HCT116 (cell line): Measurements from ENCODE around the gene GSKIP.

ENCODE experiments used
- ELF1 ChIP-seq: IDR thresholded peaks from 2 replicates; pipeline ENCODE4 v1.6.1; 2012; ENCODE audit warnings: low read depth, borderline replicate concordance
- EZH2 ChIP-seq: fragments of 200-600 bp; sonication (generic); IDR thresholded peaks from 2 replicates; pipeline ENCODE4 v1.6.1; 2017; ENCODE audit warnings: antibody characterized with exemption, mixed run types
- EZH2phosphoT487 ChIP-seq: fragments of 200-600 bp; IDR thresholded peaks from 2 replicates; pipeline ENCODE4 v1.6.1; 2018; ENCODE audit warnings: antibody characterized with exemption, borderline replicate concordance
- JUND ChIP-seq: IDR thresholded peaks from 2 replicates; pipeline ENCODE4 v1.6.1; 2012
- POLR2A ChIP-seq: IDR thresholded peaks from 2 replicates; pipeline ENCODE4 v1.7.0; 2011; ENCODE audit warnings: borderline replicate concordance; ENCODE audit not compliant: insufficient read depth, insufficient read length; ENCODE audit errors: extremely low read depth
- POLR2AphosphoS5 ChIP-seq: IDR thresholded peaks from 2 replicates; pipeline ENCODE4 v1.6.1; 2011; ENCODE audit warnings: mild to moderate bottlenecking, low read depth, low read length, moderate library complexity
- RAD21 ChIP-seq: IDR thresholded peaks from 2 replicates; pipeline ENCODE4 v1.6.1; 2012; ENCODE audit warnings: low read depth, mild to moderate bottlenecking
- SIN3A ChIP-seq: IDR thresholded peaks from 2 replicates; pipeline ENCODE4 v1.6.1; 2012; ENCODE audit warnings: low read depth
- SRF ChIP-seq: IDR thresholded peaks from 2 replicates; pipeline ENCODE4 v1.6.1; 2012; ENCODE audit warnings: low read depth
- TF ChIP-seq, protein P1 (sequence below), 3 experiments: fragments of 200-600 bp in 1 of 3; sonication (generic) in 1 of 3; IDR thresholded peaks in 2 of 3; conservative IDR thresholded peaks in 1 of 3; 2 replicates each; pipeline ENCODE4 v1.5.1; 2012 to 2017; ENCODE audit warnings: low read depth in 2 of 3, low read length in 2 of 3, antibody characterized with exemption in 1 of 3, borderline replicate concordance in 1 of 3, control low read depth in 1 of 3, mild to moderate bottlenecking in 1 of 3, mixed read lengths in 1 of 3, mixed run types in 1 of 3, moderate library complexity in 1 of 3; ENCODE audit not compliant: insufficient read depth in 1 of 3
- TF ChIP-seq, protein P2 (sequence below): IDR thresholded peaks from 2 replicates; pipeline ENCODE4 v1.6.1; 2012
- TF ChIP-seq, protein P3 (sequence below): IDR thresholded peaks from 2 replicates; pipeline ENCODE4 v1.6.1; 2012; ENCODE audit warnings: low read depth

DNA sequence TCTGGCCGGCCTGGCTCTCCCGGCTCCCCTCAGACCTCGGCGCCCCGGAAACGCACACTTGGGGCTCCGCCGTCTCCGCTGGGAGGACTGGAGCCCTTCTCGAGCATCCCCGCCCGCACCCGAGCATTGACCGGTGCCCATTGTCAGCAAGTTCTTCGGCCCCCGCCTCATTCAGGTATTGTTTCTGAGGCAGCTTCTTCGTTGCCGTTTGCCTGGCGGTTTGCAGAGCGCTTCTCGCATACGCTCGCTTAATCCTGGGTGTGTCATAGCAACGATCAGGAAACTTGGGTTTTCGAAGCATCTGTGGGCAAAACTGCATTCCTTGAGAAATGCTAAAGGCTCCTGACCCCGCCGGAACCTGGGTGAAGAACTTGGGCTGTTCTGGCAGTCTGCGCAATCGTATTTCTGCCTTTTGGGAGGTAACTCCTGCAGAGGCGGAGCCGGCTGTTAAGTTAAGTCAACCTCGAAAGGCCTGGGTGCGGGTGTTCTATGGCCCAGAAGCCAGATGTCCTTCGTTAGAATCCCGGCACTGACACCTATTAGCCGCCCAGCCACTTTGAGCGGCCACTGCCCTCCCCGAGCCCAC is 518 bp downstream of the GSKIP start:
- TF ChIP-seq JUND (no peak), SRF (no peak), ELF1 (no peak), EZH2 (no peak), SIN3A (no peak), POLR2A (no peak), RAD21 (no peak), EZH2phosphoT487 (no peak), POLR2AphosphoS5 (no peak)
- TF ChIP-seq, protein P1, sequence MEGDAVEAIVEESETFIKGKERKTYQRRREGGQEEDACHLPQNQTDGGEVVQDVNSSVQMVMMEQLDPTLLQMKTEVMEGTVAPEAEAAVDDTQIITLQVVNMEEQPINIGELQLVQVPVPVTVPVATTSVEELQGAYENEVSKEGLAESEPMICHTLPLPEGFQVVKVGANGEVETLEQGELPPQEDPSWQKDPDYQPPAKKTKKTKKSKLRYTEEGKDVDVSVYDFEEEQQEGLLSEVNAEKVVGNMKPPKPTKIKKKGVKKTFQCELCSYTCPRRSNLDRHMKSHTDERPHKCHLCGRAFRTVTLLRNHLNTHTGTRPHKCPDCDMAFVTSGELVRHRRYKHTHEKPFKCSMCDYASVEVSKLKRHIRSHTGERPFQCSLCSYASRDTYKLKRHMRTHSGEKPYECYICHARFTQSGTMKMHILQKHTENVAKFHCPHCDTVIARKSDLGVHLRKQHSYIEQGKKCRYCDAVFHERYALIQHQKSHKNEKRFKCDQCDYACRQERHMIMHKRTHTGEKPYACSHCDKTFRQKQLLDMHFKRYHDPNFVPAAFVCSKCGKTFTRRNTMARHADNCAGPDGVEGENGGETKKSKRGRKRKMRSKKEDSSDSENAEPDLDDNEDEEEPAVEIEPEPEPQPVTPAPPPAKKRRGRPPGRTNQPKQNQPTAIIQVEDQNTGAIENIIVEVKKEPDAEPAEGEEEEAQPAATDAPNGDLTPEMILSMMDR (IDR thresholded peaks at IDR 0.05 in 2 of 3, conservative IDR thresholded peaks at IDR 0.05 in 1 of 3; ENCODE audit: borderline replicate concordance in 1 of 3, insufficient read depth in 1 of 3, low read depth in 2 of 3, low read length in 2 of 3), result no peak
- TF ChIP-seq, protein P2, sequence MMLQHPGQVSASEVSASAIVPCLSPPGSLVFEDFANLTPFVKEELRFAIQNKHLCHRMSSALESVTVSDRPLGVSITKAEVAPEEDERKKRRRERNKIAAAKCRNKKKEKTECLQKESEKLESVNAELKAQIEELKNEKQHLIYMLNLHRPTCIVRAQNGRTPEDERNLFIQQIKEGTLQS, result no peak
- TF ChIP-seq, protein P3, sequence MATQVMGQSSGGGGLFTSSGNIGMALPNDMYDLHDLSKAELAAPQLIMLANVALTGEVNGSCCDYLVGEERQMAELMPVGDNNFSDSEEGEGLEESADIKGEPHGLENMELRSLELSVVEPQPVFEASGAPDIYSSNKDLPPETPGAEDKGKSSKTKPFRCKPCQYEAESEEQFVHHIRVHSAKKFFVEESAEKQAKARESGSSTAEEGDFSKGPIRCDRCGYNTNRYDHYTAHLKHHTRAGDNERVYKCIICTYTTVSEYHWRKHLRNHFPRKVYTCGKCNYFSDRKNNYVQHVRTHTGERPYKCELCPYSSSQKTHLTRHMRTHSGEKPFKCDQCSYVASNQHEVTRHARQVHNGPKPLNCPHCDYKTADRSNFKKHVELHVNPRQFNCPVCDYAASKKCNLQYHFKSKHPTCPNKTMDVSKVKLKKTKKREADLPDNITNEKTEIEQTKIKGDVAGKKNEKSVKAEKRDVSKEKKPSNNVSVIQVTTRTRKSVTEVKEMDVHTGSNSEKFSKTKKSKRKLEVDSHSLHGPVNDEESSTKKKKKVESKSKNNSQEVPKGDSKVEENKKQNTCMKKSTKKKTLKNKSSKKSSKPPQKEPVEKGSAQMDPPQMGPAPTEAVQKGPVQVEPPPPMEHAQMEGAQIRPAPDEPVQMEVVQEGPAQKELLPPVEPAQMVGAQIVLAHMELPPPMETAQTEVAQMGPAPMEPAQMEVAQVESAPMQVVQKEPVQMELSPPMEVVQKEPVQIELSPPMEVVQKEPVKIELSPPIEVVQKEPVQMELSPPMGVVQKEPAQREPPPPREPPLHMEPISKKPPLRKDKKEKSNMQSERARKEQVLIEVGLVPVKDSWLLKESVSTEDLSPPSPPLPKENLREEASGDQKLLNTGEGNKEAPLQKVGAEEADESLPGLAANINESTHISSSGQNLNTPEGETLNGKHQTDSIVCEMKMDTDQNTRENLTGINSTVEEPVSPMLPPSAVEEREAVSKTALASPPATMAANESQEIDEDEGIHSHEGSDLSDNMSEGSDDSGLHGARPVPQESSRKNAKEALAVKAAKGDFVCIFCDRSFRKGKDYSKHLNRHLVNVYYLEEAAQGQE, result no peak
